ENCODE measurements around the gene NEU2.
"Not testable (repeated sequence)": the region's sequence is repeated elsewhere in the genome, so short reads cannot be mapped to it uniquely, and the experiment has no call there.

The NEU2 gene

GRCh38 chr2:233059797-233060500 is 27.5 kb downstream of the NEU2 start, which contains the start of gene INPP5D:
INPP5D (plus strand) TSS chr2:233060342; CDS start chr2:233060479, 137 bp downstream.
- no peak for DNase-seq

GRCh38 chr2:233060501-233060979 is 28.1 kb downstream of the NEU2 start:
- DNase-seq: no peak

GRCh38 chr2:233060980-233061590 is 28.6 kb downstream of the NEU2 start:
- no peak for DNase-seq

GRCh38 chr2:233061591-233062450 is 29.3 kb downstream of the NEU2 start:
- DNase-seq: no peak

- DNase-seq: no peak
Measured at GRCh38 chr2:233062451-233062850, 30.0 kb downstream of the NEU2 start.

GRCh38 chr2:233062946-233063268 is 30.4 kb downstream of the NEU2 start:
- DNase-seq: no peak

- DNase-seq: no peak
Measured at GRCh38 chr2:233063269-233063975, 30.9 kb downstream of the NEU2 start.

- no peak for DNase-seq
Measured at GRCh38 chr2:233063976-233064411, 31.5 kb downstream of the NEU2 start.

GRCh38 chr2:233064530-233065199 is 32.2 kb downstream of the NEU2 start:
- no peak for DNase-seq

- not testable (repeated sequence) for DNase-seq
Measured at GRCh38 chr2:233065200-233065589, 32.7 kb downstream of the NEU2 start.

- no peak for DNase-seq
Measured at GRCh38 chr2:233065954-233066470, 33.5 kb downstream of the NEU2 start.

- DNase-seq: no peak
Measured at GRCh38 chr2:233068762-233069418, 36.4 kb downstream of the NEU2 start.

- DNase-seq: no peak
Measured at GRCh38 chr2:233072838-233073237, 40.4 kb downstream of the NEU2 start.

- DNase-seq: no peak
Measured at GRCh38 chr2:233074106-233074505, 41.6 kb downstream of the NEU2 start.

- no peak for DNase-seq
Measured at GRCh38 chr2:233075141-233075965, 42.9 kb downstream of the NEU2 start.

- no peak for DNase-seq
Measured at GRCh38 chr2:233075966-233076339, 43.5 kb downstream of the NEU2 start.

GRCh38 chr2:233076749-233077148 is 44.3 kb downstream of the NEU2 start:
- DNase-seq: no peak

- DNase-seq: no peak
Measured at GRCh38 chr2:233079473-233079877, 47.0 kb downstream of the NEU2 start.

- no peak for DNase-seq
Measured at GRCh38 chr2:233079953-233080835, 47.7 kb downstream of the NEU2 start.

GRCh38 chr2:233080836-233081229 is 48.4 kb downstream of the NEU2 start:
- DNase-seq: no peak
